Common myeloid progenitor, CD34-positive (primary cell): ENCODE data around the gene RAB27A.
"Not testable (repeated sequence)": the region's sequence is repeated elsewhere in the genome, so short reads cannot be mapped to it uniquely, and the experiment has no call there.

Experiments
- CTCF ChIA-PET: fragments of 350-600 bp; sonication (Branson Sonifier 250); formaldehyde crosslinking; loops from one replicate; lab custom pipeline; 2021; ENCODE audit warnings: antibody characterized with exemption; lab: Charles Lee
- POLR2A ChIA-PET: fragments of 350-600 bp; sonication (Branson Sonifier 250); formaldehyde crosslinking; loops from one replicate; lab custom pipeline; 2021; ENCODE audit warnings: antibody characterized with exemption; lab: Charles Lee
- DNase-seq, 3 donors: peaks; one replicate each; pipeline versions ENCODE4 v3.0.0 to v3.0.0-alpha.2; 2013
- H3K27ac ChIP-seq, 2 experiments: 1 replicate in 1 of 2; 2 replicates in 1 of 2; pipeline ENCODE4 v1.7.0; 2013; ENCODE audit warnings: inconsistent platforms in 2 of 2, low read length in 2 of 2, mild to moderate bottlenecking in 2 of 2, low read depth in 1 of 2, moderate library complexity in 1 of 2; ENCODE audit not compliant: severe bottlenecking in 2 of 2, insufficient read depth in 1 of 2, poor library complexity in 1 of 2
- H3K27me3 ChIP-seq, 5 experiments: replicated peaks in 2 of 5; 1 replicate in 3 of 5; 2 replicates in 2 of 5; pipeline versions ENCODE4 v1.6.1 to v1.7.0; 2013; ENCODE audit warnings: low read length in 4 of 5, mild to moderate bottlenecking in 2 of 5, moderate library complexity in 2 of 5, inconsistent platforms in 1 of 5; ENCODE audit not compliant: insufficient read depth in 5 of 5, control insufficient read depth in 4 of 5
- H3K36me3 ChIP-seq, 4 experiments: 1 replicate in 2 of 4; 2 replicates in 2 of 4; pipeline versions ENCODE4 v1.6.1 to v1.7.0; 2013; ENCODE audit warnings: low read length in 3 of 4, control low read depth in 1 of 4, mild to moderate bottlenecking in 1 of 4; ENCODE audit not compliant: control insufficient read depth in 4 of 4, insufficient read depth in 4 of 4
- H3K4me1 ChIP-seq, 4 experiments: 1 replicate in 3 of 4; 2 replicates in 1 of 4; pipeline versions ENCODE4 v1.6.1 to v1.7.1; 2013; ENCODE audit warnings: low read length in 3 of 4, mild to moderate bottlenecking in 3 of 4, control low read depth in 1 of 4, inconsistent platforms in 1 of 4, moderate library complexity in 1 of 4; ENCODE audit not compliant: control insufficient read depth in 4 of 4, insufficient read depth in 4 of 4; ENCODE audit errors: control extremely low read depth in 1 of 4
- H3K4me3 ChIP-seq, 7 experiments: 1 replicate in 4 of 7; 2 replicates in 3 of 7; pipeline versions ENCODE4 v1.5.1 to v1.7.0; 2013; ENCODE audit warnings: mild to moderate bottlenecking in 7 of 7, low read length in 6 of 7, moderate library complexity in 6 of 7, inconsistent platforms in 2 of 7, low read depth in 2 of 7, control low read depth in 1 of 7; ENCODE audit not compliant: insufficient read depth in 4 of 7, control insufficient read depth in 1 of 7; ENCODE audit errors: extremely low read depth in 1 of 7
- H3K9me3 ChIP-seq, 5 experiments: 1 replicate in 4 of 5; 2 replicates in 1 of 5; pipeline versions ENCODE4 v1.6.1 to v1.7.1; 2013; ENCODE audit warnings: low read length in 4 of 5, mild to moderate bottlenecking in 2 of 5, inconsistent platforms in 1 of 5, low read depth in 1 of 5, moderate library complexity in 1 of 5; ENCODE audit not compliant: control insufficient read depth in 4 of 5, insufficient read depth in 2 of 5; ENCODE audit errors: control extremely low read depth in 1 of 5
- WGBS: methylation state at CpG from one replicate; pipeline ENCODE4 v1.1.5; 2013; ENCODE audit not compliant: insufficient coverage; 5-methylcytosine and 5-hydroxymethylcytosine counted together

The RAB27A gene

GRCh38 chr15:55289011-55289745 lies 435 bp downstream of the RAB27A start:
- Histone ChIP-seq H3K9me3 (no peaks in the 10 kb centered on the region), H3K4me3 (peak overlapping the region; percentile 70 to 97 (median 86)), H3K4me1 (peaks cover 4 to 36% (median 14%) of the 10 kb centered on the region in 4 experiments), H3K27ac (peak overlapping the region; percentile 47 to 79), H3K27me3 (no peaks in the 10 kb centered on the region), H3K36me3 (peaks cover 0 to 8% (median 1%) of the 10 kb centered on the region in 4 experiments)
- CTCF ChIA-PET, result interaction anchor here (2.2 kb wide), 1 partner anchor 70 kb away, joined by 6 read pairs; no protein-coding TSS in a partner anchor
- 2% methylated on average over 27 of the region's 37 CpGs for WGBS
- peak in 2 of 3 donors; percentile 48 to 58 for DNase-seq
- POLR2A ChIA-PET, result interaction anchor here (0.7 kb wide), 1 partner anchor 69 kb away, joined by 3 read pairs; no protein-coding TSS in a partner anchor

- CTCF ChIA-PET, result interaction anchor here (0.6 to 2.2 kb wide), 3 partner anchors 69 to 227 kb away, joined by 3 to 6 read pairs (median 5); no protein-coding TSS in a partner anchor
- Histone ChIP-seq H3K27me3 (no peaks in the 10 kb centered on the region), H3K4me1 (peaks cover 11 to 46% (median 15%) of the 10 kb centered on the region in 4 experiments), H3K9me3 (no peaks in the 10 kb centered on the region), H3K27ac (peak overlapping the region in 1 of 2 experiments; percentile 79), H3K4me3 (peak overlapping the region in 4 of 7 experiments; percentile 85 to 97 (median 90)), H3K36me3 (peaks cover 0 to 8% (median 1%) of the 10 kb centered on the region in 4 experiments)
- WGBS, result 100% methylated on average over 2 of the region's 8 CpGs
- POLR2A ChIA-PET, result interaction anchor here (1.1 kb wide), 1 partner anchor 41 kb away, joined by 5 read pairs; no protein-coding TSS in a partner anchor
- DNase-seq, result no peak
Observed at GRCh38 chr15:55288006-55288717, 1.5 kb downstream of the RAB27A start.

GRCh38 chr15:55286442-55287189 lies 3.0 kb downstream of the RAB27A start:
- not testable (repeated sequence) for H3K27me3 ChIP-seq, DNase-seq, H3K36me3 ChIP-seq, H3K9me3 ChIP-seq, H3K4me3 ChIP-seq, H3K27ac ChIP-seq
- ChIA-PET CTCF (interaction anchor here (1.7 to 1.9 kb wide), 2 partner anchors 11 to 70 kb away, joined by 4 to 5 read pairs; no protein-coding TSS in a partner anchor), POLR2A (interaction anchor here (0.7 kb wide), 1 partner anchor 48 kb away, joined by 4 read pairs; no protein-coding TSS in a partner anchor)
- WGBS, result 96% methylated on average over 9 of the region's 10 CpGs
- H3K4me1 ChIP-seq, result peaks cover 23 to 62% (median 29%) of the 10 kb centered on the region in 4 experiments

GRCh38 chr15:55284426-55284825 lies 5.2 kb downstream of the RAB27A start:
- Histone ChIP-seq H3K4me3 (no peak overlapping the region), H3K27ac (no peak overlapping the region), H3K36me3 (peaks cover 0 to 8% (median 1%) of the 10 kb centered on the region in 4 experiments), H3K4me1 (peaks cover 30 to 71% (median 37%) of the 10 kb centered on the region in 4 experiments), H3K27me3 (no peaks in the 10 kb centered on the region), H3K9me3 (no peaks in the 10 kb centered on the region)
- no peak for DNase-seq
- CTCF ChIA-PET, result interaction anchor here (1.6 kb wide), 1 partner anchor 63 kb away, joined by 7 read pairs; no protein-coding TSS in a partner anchor
- POLR2A ChIA-PET, result no interaction called here
- WGBS, result 100% methylated on average over 1 of the region's 1 CpG

GRCh38 chr15:55283379-55284147 lies 6.0 kb downstream of the RAB27A start:
- DNase-seq, result no peak
- H3K36me3 ChIP-seq, result peaks cover 0 to 8% (median 1%) of the 10 kb centered on the region in 4 experiments
- H3K27me3 ChIP-seq, result no peaks in the 10 kb centered on the region
- H3K9me3 ChIP-seq, result no peaks in the 10 kb centered on the region
- CTCF ChIA-PET, result no interaction called here
- 96% methylated on average over 3 of the region's 6 CpGs for WGBS
- no peak overlapping the region for H3K4me3 ChIP-seq
- peaks cover 34 to 78% (median 38%) of the 10 kb centered on the region in 4 experiments for H3K4me1 ChIP-seq
- H3K27ac ChIP-seq, result no peak overlapping the region
- POLR2A ChIA-PET, result interaction anchor here (0.6 kb wide), 1 partner anchor 81 kb away, joined by 3 read pairs; no protein-coding TSS in a partner anchor
